GM10266 (cell line): ENCODE data around the gene APBB1.
A peak's percentile ranks its signal among the peaks of the same experiment; 100 is the strongest.

Experiments
- DNase-seq: peaks from one replicate; pipeline ENCODE4 v3.0.0; 2012; ENCODE audit errors: extremely low spot score
- TF ChIP-seq, protein P1 (sequence below): IDR thresholded peaks from 2 replicates; pipeline ENCODE4 v1.5.1; 2012; ENCODE audit warnings: mild to moderate bottlenecking, low read depth; ENCODE audit not compliant: control insufficient read depth, insufficient read depth; ENCODE audit errors: missing control alignments

APBB1 gene

DNA sequence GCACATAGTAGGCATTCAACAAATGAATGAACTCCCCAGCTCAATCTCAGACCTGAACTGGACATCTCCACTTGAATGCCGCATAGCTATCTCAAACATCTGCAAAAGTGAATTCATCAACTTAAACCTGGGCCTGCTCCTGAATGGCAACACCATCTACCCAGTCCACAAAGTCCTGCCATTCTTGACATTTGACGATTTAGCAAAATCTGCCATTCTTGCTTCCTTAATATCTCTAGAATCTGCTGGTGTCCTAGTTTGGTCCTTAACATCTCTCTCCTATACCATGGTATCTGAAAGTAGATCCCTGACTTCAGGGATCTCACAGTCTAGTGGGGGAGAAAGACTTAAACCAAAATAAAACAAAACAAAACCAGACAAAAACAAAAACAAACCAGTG, 34.3 kb upstream of the APBB1 start:
- DNase-seq, result no peak
- TF ChIP-seq, protein P1, sequence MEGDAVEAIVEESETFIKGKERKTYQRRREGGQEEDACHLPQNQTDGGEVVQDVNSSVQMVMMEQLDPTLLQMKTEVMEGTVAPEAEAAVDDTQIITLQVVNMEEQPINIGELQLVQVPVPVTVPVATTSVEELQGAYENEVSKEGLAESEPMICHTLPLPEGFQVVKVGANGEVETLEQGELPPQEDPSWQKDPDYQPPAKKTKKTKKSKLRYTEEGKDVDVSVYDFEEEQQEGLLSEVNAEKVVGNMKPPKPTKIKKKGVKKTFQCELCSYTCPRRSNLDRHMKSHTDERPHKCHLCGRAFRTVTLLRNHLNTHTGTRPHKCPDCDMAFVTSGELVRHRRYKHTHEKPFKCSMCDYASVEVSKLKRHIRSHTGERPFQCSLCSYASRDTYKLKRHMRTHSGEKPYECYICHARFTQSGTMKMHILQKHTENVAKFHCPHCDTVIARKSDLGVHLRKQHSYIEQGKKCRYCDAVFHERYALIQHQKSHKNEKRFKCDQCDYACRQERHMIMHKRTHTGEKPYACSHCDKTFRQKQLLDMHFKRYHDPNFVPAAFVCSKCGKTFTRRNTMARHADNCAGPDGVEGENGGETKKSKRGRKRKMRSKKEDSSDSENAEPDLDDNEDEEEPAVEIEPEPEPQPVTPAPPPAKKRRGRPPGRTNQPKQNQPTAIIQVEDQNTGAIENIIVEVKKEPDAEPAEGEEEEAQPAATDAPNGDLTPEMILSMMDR, result no peak

DNA sequence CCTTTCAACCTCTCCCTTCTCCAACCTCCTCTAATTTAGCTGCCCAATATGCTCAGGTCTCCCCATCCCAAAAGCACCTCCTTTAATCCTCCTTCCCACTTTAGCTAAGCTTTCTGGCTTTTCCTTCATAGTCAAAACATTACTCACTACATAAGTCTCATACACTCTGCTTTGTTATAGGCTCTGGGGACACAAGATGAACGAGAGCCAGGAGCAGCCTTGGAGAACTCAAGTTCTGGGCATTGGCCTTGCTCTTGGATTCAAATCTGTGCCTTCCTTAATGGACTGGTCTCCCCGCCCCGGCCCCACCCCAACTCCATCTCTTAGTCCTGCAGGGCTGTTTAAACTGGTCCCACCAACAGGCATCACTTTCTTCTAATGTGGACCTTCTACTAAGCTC, 33.3 kb upstream of the APBB1 start:
- no peak for DNase-seq
- TF ChIP-seq, protein P1, result no peak

DNA sequence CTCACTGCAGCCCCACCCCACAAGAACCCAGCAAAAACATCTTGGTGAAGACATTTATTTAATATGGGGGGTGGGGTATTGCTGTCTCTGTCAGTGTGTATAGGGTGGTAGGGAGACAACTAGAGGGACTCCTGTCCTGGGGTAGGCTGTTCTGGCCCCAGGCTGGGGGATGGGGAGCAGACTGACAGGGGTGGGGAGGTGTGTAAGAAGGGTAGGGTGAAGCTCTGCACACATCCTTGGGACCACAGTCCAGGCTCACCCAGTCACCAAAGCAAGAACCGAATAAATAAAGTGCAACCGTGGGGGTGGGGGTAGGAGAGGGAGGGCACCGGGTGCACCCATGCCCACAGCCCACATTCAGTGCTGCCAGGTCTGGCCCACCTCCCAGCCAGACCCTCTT, 29.7 kb upstream of the APBB1 start:
- no peak for DNase-seq
- TF ChIP-seq, protein P1, result no peak

DNA sequence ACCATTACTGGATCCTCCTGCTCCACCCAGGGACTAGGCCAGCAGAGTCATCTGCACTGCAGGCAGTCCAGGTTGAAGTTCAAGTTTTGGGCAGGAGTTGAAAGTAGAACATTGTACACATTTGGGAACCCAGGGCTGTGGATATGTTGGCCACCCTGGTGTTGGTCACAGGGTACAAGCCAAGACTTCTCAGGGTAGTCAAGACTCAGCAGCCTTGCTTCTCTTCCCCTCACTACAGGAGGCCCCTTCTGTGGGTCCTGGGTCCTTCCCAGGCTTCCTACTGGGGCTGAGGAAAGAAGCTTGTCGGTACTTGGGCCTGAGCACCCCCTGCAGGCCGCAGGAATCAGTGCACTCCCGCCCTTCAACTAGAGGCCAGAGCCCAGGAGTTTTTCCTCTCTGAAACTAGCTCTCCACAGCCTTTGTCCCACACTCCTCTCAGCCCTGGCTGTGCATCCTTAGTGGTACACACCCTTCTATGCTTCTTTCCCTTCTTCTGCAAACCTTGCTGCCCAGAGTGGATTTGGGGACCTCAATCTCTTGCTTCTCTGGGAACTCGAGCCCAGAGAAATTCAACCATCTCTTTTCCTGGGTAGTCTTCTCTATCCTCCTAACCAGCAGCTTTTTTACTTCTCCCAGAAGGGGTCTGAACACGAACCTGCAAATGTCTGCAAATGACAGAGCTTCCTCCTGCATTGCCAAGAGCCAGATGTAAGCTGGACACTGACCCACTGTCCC, 24.5 kb upstream of the APBB1 start:
- peak; percentile 74 for DNase-seq
- TF ChIP-seq, protein P1, result peak; percentile 83

DNA sequence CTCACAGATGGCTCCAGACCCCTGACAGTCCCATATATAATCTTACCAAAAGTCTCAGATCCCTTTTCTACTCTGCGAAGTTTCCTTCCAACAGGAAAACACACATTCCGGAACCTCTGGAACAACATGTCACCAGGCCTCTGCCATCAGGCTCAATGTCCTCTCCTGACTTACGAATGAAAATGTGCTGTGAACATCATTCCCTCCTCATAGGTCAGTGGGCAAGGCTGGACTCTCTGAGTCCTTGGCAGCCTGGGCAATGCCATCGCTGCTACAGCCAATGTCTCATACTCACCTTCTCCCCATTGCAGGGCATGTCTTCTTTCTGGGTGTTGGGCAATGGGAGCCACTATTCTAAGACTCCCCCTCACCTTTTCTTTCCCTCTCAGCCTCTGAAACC, 23.5 kb upstream of the APBB1 start:
- no peak for DNase-seq
- TF ChIP-seq, protein P1, result no peak

DNA sequence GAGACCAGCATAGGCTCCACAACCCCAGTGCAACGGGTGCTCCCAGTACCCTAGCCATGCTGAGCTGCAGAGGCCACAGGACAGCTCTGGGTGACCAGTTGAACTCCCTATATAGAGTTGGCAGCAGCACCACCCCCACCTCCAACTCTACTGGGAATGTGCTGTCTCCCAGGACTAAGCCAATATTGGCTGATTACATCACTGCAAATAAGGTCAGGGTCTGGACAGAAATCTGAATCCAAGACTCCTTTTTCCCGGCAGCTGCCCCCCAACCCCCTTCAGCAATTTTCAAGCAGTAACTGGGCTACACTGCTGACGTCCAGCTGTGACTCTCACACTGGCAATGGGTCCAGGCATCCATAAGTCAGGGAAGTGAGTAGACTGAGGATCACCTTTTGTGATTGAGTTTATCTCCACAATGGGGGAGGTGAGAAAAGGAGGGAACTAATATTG, 22.0 kb upstream of the APBB1 start, which contains the start of gene HPX:
HPX (minus strand) TSS at position 82 of the 453 bp plus-strand sequence; CDS start at position 58, 24 bp downstream.
- TF ChIP-seq, protein P1, result no peak
- DNase-seq, result no peak

DNA sequence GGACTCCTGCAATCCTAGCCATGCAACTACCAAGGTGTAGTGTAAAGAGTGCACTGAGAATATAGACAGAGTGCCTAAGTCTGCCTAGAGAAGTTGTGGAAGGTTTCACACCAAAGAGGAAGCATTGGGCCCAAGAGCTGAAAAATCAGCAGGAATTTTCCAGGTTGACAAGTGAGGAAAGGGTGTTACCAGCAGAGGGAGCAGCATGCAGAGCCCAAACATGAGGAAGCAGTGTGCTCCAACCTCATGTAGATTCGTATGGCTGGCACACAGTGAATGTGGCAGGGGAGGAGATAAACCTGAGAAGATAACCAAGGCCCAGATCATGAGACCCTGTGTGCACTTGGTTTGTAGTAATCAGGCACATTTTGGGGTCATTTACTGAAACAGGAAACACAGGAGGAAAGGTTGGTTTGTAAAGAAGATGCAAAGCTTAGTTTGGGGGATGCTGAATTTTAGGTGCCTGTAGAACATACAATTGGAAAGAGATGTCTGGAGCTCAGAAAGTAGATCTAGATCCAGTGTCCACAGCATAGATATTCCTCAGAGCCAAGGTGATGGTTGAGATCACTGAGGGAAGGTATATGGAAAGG, 20.2 kb upstream of the APBB1 start:
- DNase-seq, result no peak
- TF ChIP-seq, protein P1, result peak; percentile 57
